ENCODE measurements around the gene SLC25A33.
"Not testable (repeated sequence)": the region's sequence is repeated elsewhere in the genome, so short reads cannot be mapped to it uniquely, and the experiment has no call there.

Gene SLC25A33, protein sequence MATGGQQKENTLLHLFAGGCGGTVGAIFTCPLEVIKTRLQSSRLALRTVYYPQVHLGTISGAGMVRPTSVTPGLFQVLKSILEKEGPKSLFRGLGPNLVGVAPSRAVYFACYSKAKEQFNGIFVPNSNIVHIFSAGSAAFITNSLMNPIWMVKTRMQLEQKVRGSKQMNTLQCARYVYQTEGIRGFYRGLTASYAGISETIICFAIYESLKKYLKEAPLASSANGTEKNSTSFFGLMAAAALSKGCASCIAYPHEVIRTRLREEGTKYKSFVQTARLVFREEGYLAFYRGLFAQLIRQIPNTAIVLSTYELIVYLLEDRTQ

GRCh38 chr1:9539165-9539828 is at the start of gene SLC25A33:
TSS of gene SLC25A33 (plus strand) at chr1:9539465. CDS start at chr1:9539692, 227 bp downstream.
- peak; percentile 99 for DNase-seq

DNA sequence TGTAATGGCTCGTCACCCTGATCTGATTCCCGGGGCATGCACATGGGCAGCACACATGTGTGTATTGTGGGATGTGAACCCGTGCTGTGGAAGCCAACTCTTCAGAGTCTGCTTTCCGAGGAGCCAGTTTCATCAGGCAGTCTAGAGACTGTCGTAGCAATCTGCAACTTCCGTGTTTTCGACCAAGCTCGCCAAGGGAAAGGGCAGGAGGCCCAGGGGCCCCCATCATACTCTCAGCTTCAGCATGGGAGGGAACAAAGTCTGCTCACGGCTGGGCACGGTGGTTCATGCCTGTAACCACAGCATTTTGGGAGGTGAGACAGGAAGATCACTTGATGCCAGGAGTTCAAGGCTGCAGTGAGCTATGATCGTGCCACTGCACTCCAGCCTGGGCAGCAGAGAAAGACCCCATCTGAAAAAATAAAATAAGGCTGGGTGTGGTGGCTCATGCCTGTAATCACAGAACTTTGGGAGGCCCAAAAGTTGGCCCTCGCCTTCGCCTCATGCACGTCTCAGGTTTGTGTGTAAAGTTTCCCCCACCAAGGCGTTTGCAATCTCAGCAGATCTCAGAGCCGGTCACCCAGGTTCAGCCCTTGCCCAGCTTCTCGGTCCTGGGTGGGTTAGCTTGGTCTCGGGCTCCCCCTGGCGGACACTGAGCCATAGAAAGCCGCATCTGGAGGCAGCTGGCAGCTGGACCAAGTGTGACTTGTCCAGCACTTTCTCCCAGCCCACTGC is 48.5 kb upstream of the SLC25A33 start:
- peak; percentile 94 for DNase-seq

- DNase-seq, result no peak
These were observed 45.9 kb upstream of the SLC25A33 start for GRCh38 chr1:9493326-9493725.

- peak; percentile 88 for DNase-seq
These were observed 44.1 kb upstream of the SLC25A33 start for GRCh38 chr1:9494936-9495758.

GRCh38 chr1:9495854-9496374 is 43.4 kb upstream of the SLC25A33 start:
- no peak for DNase-seq

GRCh38 chr1:9500756-9501754 is 38.2 kb upstream of the SLC25A33 start:
- no peak for DNase-seq

DNA sequence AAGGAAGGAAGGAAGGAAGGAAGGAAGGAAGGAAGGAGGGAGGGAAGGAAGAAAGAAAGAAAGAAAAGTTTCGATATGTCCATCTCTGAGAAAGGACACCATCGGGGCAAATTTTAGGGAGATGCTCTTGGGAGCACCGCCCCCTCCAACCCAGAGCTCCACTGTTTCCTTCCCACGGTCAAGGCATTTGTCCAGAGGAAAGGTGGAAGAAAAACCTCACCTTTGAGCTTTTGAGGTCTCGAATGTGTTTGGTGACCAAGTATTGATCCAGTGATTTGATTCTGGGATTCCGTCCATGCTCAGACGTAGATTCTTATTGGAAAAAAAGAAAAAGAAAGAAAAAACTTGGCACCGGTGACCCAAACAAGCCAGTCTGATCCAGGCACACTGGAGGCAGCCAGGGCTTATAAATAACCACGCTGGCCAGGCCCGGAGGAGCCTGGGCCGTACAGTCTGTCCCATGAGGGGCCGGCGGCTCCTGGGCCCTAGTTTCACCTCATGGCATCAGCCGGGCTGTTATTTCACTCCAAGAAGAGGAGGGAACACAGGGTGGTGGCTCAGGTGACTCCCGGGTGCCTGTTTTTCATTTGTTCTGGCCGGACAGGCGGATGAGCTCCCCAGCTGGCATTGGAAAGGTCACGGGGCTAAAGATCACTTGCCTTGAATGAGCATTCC is 36.1 kb upstream of the SLC25A33 start:
- no peak for DNase-seq

GRCh38 chr1:9505143-9505542 is 34.1 kb upstream of the SLC25A33 start:
- no peak for DNase-seq

DNA sequence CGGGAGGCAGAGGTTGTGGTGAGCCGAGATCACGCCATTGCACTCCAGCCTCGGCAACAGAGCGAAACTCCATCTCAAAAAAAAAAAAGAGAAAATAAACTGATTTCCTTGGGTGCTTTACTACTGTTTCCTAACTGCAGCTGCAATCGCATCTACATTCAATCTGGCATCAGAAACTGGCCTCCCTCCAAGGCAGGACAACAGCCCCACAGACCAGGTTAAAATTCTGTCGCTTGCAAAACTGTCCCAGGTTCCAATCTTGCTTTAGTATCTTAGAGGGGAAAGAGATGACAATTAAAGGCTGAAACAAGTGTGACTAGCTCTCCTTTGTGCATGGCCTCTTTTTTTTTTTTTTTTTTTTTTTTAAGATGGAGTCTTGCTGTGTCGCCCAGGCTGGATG is 32.4 kb upstream of the SLC25A33 start:
- no peak for DNase-seq

GRCh38 chr1:9510130-9510529 is 29.1 kb upstream of the SLC25A33 start:
- DNase-seq, result no peak

GRCh38 chr1:9515550-9515949 is 23.7 kb upstream of the SLC25A33 start:
- not testable (repeated sequence) for DNase-seq

GRCh38 chr1:9518454-9518998 is 20.7 kb upstream of the SLC25A33 start:
- no peak for DNase-seq

- DNase-seq, result no peak
These were observed 18.9 kb upstream of the SLC25A33 start for GRCh38 chr1:9520411-9520810.

DNA sequence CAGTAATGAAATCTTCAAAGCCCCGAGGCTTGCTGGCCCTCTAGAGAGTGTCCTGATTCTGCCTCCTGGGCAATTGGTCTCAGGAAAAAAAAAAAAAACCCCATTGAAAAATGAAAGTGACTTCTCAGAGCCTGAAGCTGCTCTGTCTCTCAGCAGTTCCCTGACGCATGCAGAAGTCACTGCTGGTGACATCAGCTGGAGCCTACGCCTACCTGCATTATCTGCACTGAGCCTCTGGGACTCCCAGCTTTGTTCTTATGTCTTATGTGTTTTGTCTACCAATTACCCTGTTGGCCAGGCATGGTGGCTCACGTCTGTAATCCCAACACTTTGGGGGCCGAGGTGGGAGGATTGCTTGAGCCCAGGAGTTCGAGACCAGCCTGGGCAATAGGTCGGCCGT is 10.1 kb upstream of the SLC25A33 start:
- no peak for DNase-seq

GRCh38 chr1:9530320-9530719 is 8.9 kb upstream of the SLC25A33 start:
- DNase-seq, result no peak

DNA sequence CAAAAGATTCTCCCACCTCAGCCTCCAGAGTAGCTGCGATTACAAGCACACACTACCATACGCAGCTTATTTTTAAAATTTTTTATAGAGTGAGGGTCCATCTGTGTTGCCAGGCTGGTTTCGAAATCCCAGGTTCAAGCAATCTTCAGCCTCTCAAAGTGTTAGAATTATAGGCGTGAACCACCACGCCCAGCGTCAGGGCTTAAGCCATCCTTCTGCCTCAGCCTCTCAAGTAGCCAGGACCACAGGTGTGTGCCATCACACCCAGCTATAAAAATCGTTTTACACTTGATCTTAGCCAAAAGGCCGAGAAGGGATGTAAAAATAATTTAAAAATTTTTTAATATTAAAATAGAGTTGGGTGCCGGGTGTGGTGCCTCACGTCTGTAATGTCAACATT is 4.3 kb upstream of the SLC25A33 start:
- no peak for DNase-seq

DNA sequence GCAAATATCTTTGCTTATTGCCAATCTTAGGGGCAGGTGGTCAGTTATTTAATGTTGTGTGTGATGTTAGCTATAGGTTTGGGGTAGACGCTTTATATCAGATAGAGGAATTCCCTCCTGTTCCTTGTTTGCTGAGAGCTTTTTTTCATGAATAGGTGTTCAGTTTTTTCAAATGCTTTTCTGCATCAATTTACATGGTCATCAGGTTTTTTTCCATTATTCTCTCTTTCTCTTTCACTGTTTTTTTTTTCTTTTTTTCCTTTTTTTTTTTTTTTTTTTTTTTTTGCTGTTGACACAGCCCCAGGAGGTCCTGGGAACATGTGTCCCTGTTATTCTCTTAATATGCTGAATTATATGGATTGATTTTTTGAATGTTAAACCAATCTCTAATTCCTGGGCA is 3.0 kb upstream of the SLC25A33 start:
- DNase-seq, result no peak

DNA sequence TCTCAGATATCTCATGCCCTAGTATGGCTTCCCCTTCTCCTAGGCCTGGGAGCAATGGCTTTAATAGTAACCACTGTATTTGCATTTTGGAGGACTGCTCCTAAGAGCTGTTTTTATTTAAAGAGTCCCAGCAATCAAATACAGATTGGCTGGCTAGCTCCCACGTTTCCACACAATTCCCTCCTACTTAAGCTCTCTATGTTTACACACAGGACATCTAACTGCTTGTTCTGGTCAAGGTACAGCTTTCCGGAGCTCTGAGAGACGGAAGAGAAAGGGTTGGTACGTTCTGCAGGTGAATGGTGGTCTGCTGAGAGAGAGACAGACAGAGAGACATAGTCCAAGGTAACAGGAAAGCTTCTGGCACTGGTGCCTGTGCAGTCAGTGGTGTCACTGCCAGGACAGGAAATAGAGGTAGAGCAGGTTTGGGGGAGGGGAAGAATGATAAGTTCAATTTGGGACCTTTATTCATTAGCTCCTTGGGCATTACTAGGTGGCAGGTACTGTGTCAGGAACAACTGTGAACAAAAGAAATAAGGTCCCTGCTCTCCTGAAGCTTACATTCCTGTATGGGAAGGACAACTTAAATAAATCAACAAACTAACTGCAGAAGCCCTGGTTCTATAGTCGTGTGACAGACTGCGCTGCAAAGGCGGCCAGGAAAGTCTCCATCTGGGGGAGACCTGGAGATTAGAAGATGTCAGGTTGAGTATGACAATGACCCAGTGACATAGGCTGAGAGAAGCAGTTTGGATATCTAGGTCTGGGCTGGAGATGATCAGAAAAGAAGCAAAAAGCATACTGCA is 1.2 kb upstream of the SLC25A33 start:
- no peak for DNase-seq

DNA sequence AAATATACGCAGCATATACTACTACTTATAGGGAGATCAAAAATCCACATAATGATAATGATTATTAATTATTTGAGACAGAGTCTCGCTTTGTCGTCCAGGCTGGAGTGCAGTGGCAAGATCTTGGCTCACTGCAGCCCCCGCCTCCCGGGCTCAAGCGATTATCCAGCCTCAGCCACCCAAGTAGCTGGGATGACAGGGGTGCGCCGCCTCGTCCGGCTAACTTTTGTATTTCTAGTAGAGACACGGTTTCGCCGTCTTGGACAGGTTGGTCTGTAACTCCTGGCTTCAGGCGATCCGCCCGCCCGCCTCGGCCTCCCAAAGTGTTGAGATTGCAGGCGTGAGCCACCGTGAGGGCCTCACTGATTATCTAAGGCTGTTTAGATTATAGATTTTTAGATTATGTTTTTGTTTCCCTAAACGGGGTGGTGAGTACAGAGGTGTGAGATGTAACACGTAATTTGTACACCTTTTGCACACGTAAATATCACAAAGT is 548 bp upstream of the SLC25A33 start:
- peak; percentile 64 for DNase-seq
